H9 (cell line): ENCODE measurements around the gene FFAR3. TPM values are rescaled to one million over a fixed set of nuclear protein-coding genes. Genes with fewer than 3 reads are reported as not detected.
"Not testable (repeated sequence)": the region's sequence is repeated elsewhere in the genome, so short reads cannot be mapped to it uniquely, and the experiment has no call there.

Source experiments
- DNase-seq: peaks from one replicate; pipeline ENCODE4 v3.0.0-alpha.2; 2017
- H2AFZ ChIP-seq: one replicate; pipeline ENCODE4 v1.6.1; 2013; ENCODE audit warnings: mild to moderate bottlenecking, low read length, control low read depth, moderate library complexity
- H2AK5ac ChIP-seq: 2 replicates; pipeline ENCODE4 v1.6.1; 2013; ENCODE audit warnings: low read length, control low read depth, mixed read lengths; ENCODE audit not compliant: insufficient read length
- H2BK120ac ChIP-seq: one replicate; pipeline ENCODE4 v1.6.1; 2013; ENCODE audit warnings: low read depth, mild to moderate bottlenecking, low read length, control low read depth, inconsistent platforms; ENCODE audit not compliant: poor library complexity, severe bottlenecking
- H2BK12ac ChIP-seq: 2 replicates; pipeline ENCODE4 v1.6.1; 2013; ENCODE audit warnings: low read length, control low read depth, mixed read lengths, low read depth; ENCODE audit not compliant: insufficient read length
- H2BK15ac ChIP-seq: 2 replicates; pipeline ENCODE4 v1.6.1; 2013; ENCODE audit warnings: low read depth, low read length, control low read depth
- H2BK20ac ChIP-seq: one replicate; pipeline ENCODE4 v1.6.1; 2013; ENCODE audit warnings: low read depth, mild to moderate bottlenecking, low read length, control low read depth, inconsistent platforms; ENCODE audit not compliant: poor library complexity, severe bottlenecking
- H2BK5ac ChIP-seq: 2 replicates; pipeline ENCODE4 v1.6.1; 2013; ENCODE audit warnings: low read length, control low read depth, mixed read lengths; ENCODE audit not compliant: insufficient read length
- H3K14ac ChIP-seq: 2 replicates; pipeline ENCODE4 v1.6.1; 2013; ENCODE audit warnings: low read length, control low read depth; ENCODE audit not compliant: insufficient read depth
- H3K18ac ChIP-seq: 2 replicates; pipeline ENCODE4 v1.6.1; 2013; ENCODE audit warnings: low read depth, mild to moderate bottlenecking, mixed read lengths, low read length, control low read depth; ENCODE audit not compliant: insufficient read length
- H3K23ac ChIP-seq: 2 replicates; pipeline ENCODE4 v1.6.1; 2013; ENCODE audit warnings: low read length, control low read depth, mixed read lengths, low read depth; ENCODE audit not compliant: insufficient read length
- H3K23me2 ChIP-seq: 2 replicates; pipeline ENCODE4 v1.6.1; 2013; ENCODE audit warnings: low read depth, mild to moderate bottlenecking, mixed read lengths, low read length, control low read depth; ENCODE audit not compliant: insufficient read length, poor library complexity, severe bottlenecking
- H3K27ac ChIP-seq: 2 replicates; pipeline ENCODE4 v1.5.1; 2013; ENCODE audit warnings: low read length, control low read depth, mixed read lengths, low read depth; ENCODE audit not compliant: insufficient read length
- H3K27me3 ChIP-seq: 2 replicates; pipeline ENCODE4 v1.6.1; 2013; ENCODE audit warnings: low read length, control low read depth, inconsistent platforms; ENCODE audit not compliant: insufficient read depth
- H3K4ac ChIP-seq: 2 replicates; pipeline ENCODE4 v1.6.1; 2013; ENCODE audit warnings: low read depth, mild to moderate bottlenecking, control low read depth, inconsistent platforms, low read length, moderate library complexity
- H3K4me1 ChIP-seq: 2 replicates; pipeline ENCODE4 v1.6.1; 2013; ENCODE audit warnings: low read length, control low read depth, inconsistent platforms; ENCODE audit not compliant: insufficient read depth
- H3K4me2 ChIP-seq: 2 replicates; pipeline ENCODE4 v1.6.1; 2013; ENCODE audit warnings: low read length, control low read depth, mixed read lengths; ENCODE audit not compliant: insufficient read length, insufficient read depth
- H3K56ac ChIP-seq: 2 replicates; pipeline ENCODE4 v1.6.1; 2013; ENCODE audit warnings: low read depth, mild to moderate bottlenecking, mixed read lengths, low read length, control low read depth; ENCODE audit not compliant: insufficient read length
- H3K79me1 ChIP-seq: 2 replicates; pipeline ENCODE4 v1.6.1; 2013; ENCODE audit warnings: low read depth, mild to moderate bottlenecking, moderate library complexity, low read length, control low read depth, inconsistent platforms; ENCODE audit not compliant: insufficient read depth, poor library complexity, severe bottlenecking
- H3K79me2 ChIP-seq: 2 replicates; pipeline ENCODE4 v1.6.1; 2013; ENCODE audit warnings: low read length, control low read depth, inconsistent platforms; ENCODE audit not compliant: insufficient read depth
- H3K9ac ChIP-seq: 2 replicates; pipeline ENCODE4 v1.6.1; 2013; ENCODE audit warnings: low read length, control low read depth, mixed read lengths; ENCODE audit not compliant: insufficient read length; ENCODE audit errors: extremely low read depth
- H3K9me3 ChIP-seq: one replicate; pipeline ENCODE4 v1.6.1; 2013; ENCODE audit warnings: low read depth, low read length, inconsistent platforms; ENCODE audit not compliant: control insufficient read depth
- H3T11ph ChIP-seq: one replicate; pipeline ENCODE4 v1.6.1; 2013; ENCODE audit warnings: mild to moderate bottlenecking, low read length, control low read depth, inconsistent platforms
- H4K20me1 ChIP-seq: one replicate; pipeline ENCODE4 v1.6.1; 2013; ENCODE audit not compliant: control insufficient read depth, insufficient read length, insufficient read depth
- H4K5ac ChIP-seq: 2 replicates; pipeline ENCODE4 v1.6.1; 2013; ENCODE audit warnings: low read depth, mild to moderate bottlenecking, mixed read lengths, low read length, control low read depth; ENCODE audit not compliant: insufficient read length
- H4K8ac ChIP-seq: replicated peaks from 2 replicates; pipeline ENCODE4 v1.6.1; 2013; ENCODE audit warnings: low read length, control low read depth, mixed read lengths, low read depth; ENCODE audit not compliant: insufficient read length
- H4K91ac ChIP-seq: 2 replicates; pipeline ENCODE4 v1.6.1; 2013; ENCODE audit warnings: low read depth, mild to moderate bottlenecking, moderate library complexity, mixed read lengths, low read length, control low read depth; ENCODE audit not compliant: insufficient read length
- H3K27ac Mint-ChIP-seq, 3 experiments: 2 replicates in 2 of 3; 3 replicates in 1 of 3; pipeline ENCODE4 v1.8.0; 2020 to 2021; ENCODE audit warnings: mixed read lengths in 3 of 3, mild to moderate bottlenecking in 1 of 3, moderate library complexity in 1 of 3
- H3K27me3 Mint-ChIP-seq: 2 replicates; pipeline ENCODE4 v1.8.0; 2021; ENCODE audit warnings: low read depth, mild to moderate bottlenecking, moderate library complexity, mixed read lengths
- H3K36me3 Mint-ChIP-seq, 3 experiments: 2 replicates in 2 of 3; 3 replicates in 1 of 3; pipeline ENCODE4 v1.8.0; 2020 to 2021; ENCODE audit warnings: low read depth in 3 of 3, mixed read lengths in 3 of 3; ENCODE audit not compliant: insufficient read depth in 1 of 3
- H3K4me1 Mint-ChIP-seq, 2 experiments: 2 replicates each; pipeline ENCODE4 v1.8.0; 2020; ENCODE audit warnings: mixed read lengths in 2 of 2
- H3K4me3 Mint-ChIP-seq, 2 experiments: 2 replicates in 1 of 2; 3 replicates in 1 of 2; pipeline ENCODE4 v1.8.0; 2020 to 2021; ENCODE audit warnings: mild to moderate bottlenecking in 2 of 2, mixed read lengths in 2 of 2, moderate library complexity in 1 of 2
- H3K9me3 Mint-ChIP-seq, 2 experiments: 2 replicates in 1 of 2; 3 replicates in 1 of 2; pipeline ENCODE4 v1.8.0; 2020; ENCODE audit warnings: mild to moderate bottlenecking in 2 of 2, mixed read lengths in 2 of 2, moderate library complexity in 1 of 2
- CTCF ChIP-seq: fragments of 200-600 bp; sonication (generic); conservative IDR thresholded peaks from 3 replicates; pipeline ENCODE4 v1.8.0; 2021; ENCODE audit warnings: antibody characterized with exemption, mild to moderate bottlenecking
- WGBS: extraction: QIAGEN DNeasy Blood & Tissue Kit; methylation state at CpG from one replicate; pipeline ENCODE4 v1.1.7; 2013; ENCODE audit warnings: missing lambda C conversion rate, low lambda C conversion rate, mixed read lengths; ENCODE audit not compliant: insufficient read length; ENCODE audit errors: extremely low coverage; 5-methylcytosine and 5-hydroxymethylcytosine counted together
- total RNA-seq: library from RNA; stranded (reverse); gene quantifications from 2 replicates; pipeline ENCODE4 v1.2.1, GENCODE V29; 2021

The FFAR3 gene
- total RNA-seq, 1 experiment from 2014 or later = not detected

- H4K20me1 ChIP-seq = no peaks in the 10 kb centered on the region
- Mint-ChIP-seq H3K36me3 (no peaks in the 10 kb centered on the region; a peak in 1 of 7 replicates), H3K4me3 (no peak overlapping the region), H3K9me3 (peaks cover 22 to 26% of the 10 kb centered on the region in 2 experiments), H3K27ac (no peak overlapping the region), H3K4me1 (peaks cover 23 to 24% of the 10 kb centered on the region in 2 experiments), H3K27me3 (peaks cover 43% of the 10 kb centered on the region)
- H2BK5ac ChIP-seq = no peak overlapping the region
- no peak overlapping the region for H3K27ac ChIP-seq
- no peak overlapping the region for H3T11ph ChIP-seq
- H3K4ac ChIP-seq = no peak overlapping the region
- WGBS = no CpG with 5 or more reads among the region's 3 CpGs
- H3K9me3 ChIP-seq = peaks cover 5% of the 10 kb centered on the region
- H4K5ac ChIP-seq = no peak overlapping the region
- no peak overlapping the region for H4K8ac ChIP-seq
- H3K14ac ChIP-seq = no peak overlapping the region
- H3K27me3 ChIP-seq = no peaks in the 10 kb centered on the region
- no peak overlapping the region for H2AFZ ChIP-seq
- H3K4me1 ChIP-seq = 0 out of 2 replicates have a peak, but pooled peaks cover 2% of the 10 kb centered on the region
- H3K56ac ChIP-seq = no peak overlapping the region
- no peak overlapping the region for H2BK12ac ChIP-seq
- H2AK5ac ChIP-seq = no peak overlapping the region
- H3K23me2 ChIP-seq = no peaks in the 10 kb centered on the region
- no peak overlapping the region for H2BK20ac ChIP-seq
- no peak overlapping the region for H2BK15ac ChIP-seq
- no peak overlapping the region for H2BK120ac ChIP-seq
- H3K4me2 ChIP-seq = no peak overlapping the region
- H3K23ac ChIP-seq = no peak overlapping the region
- H3K9ac ChIP-seq = no peak overlapping the region
- H3K79me2 ChIP-seq = no peaks in the 10 kb centered on the region
- no peak for TF ChIP-seq CTCF
- no peak for DNase-seq
- no peaks in the 10 kb centered on the region for H3K79me1 ChIP-seq
- no peak overlapping the region for H4K91ac ChIP-seq
- H3K18ac ChIP-seq = no peak overlapping the region
Observed at GRCh38 chr19:35378356-35378755, 20.1 kb downstream of the FFAR3 start.

- H3K23me2 ChIP-seq, H3K9ac ChIP-seq, H2BK20ac ChIP-seq, H4K5ac ChIP-seq, H2BK12ac ChIP-seq, H4K91ac ChIP-seq, H2AFZ ChIP-seq, H3K4me1 ChIP-seq, H3K27me3 ChIP-seq, H3K79me1 ChIP-seq, H2AK5ac ChIP-seq, H3K18ac ChIP-seq, H3K4ac ChIP-seq, H3T11ph ChIP-seq, H3K36me3 Mint-ChIP-seq, H3K4me2 ChIP-seq, H4K8ac ChIP-seq, H3K4me3 Mint-ChIP-seq, H4K20me1 ChIP-seq, H2BK15ac ChIP-seq, H3K27ac ChIP-seq, H3K79me2 ChIP-seq, H3K23ac ChIP-seq, DNase-seq, H3K14ac ChIP-seq, H3K56ac ChIP-seq, H2BK5ac ChIP-seq, H2BK120ac ChIP-seq: not testable (repeated sequence)
- Mint-ChIP-seq H3K9me3 (peaks cover 28 to 35% of the 10 kb centered on the region in 2 experiments), H3K27me3 (peaks cover 42% of the 10 kb centered on the region), H3K4me1 (peaks cover 23 to 24% of the 10 kb centered on the region in 2 experiments), H3K27ac (peak overlapping the region in 1 of 3 experiments; percentile 48; a peak in 1 of 7 replicates)
- WGBS = no CpG with 5 or more reads among the region's 5 CpGs
- H3K9me3 ChIP-seq = peaks cover 11% of the 10 kb centered on the region
Observed at GRCh38 chr19:35379545-35379944, 21.3 kb downstream of the FFAR3 start.
